Activated gamma-delta T cell (primary cell): Measurements from ENCODE around the gene BANF2.
"Not testable (repeated sequence)": the region's sequence is repeated elsewhere in the genome, so short reads cannot be mapped to it uniquely, and the experiment has no call there.

Source experiments
- DNase-seq: peaks from one replicate; lab custom pipeline; 2025; lab: John Stamatoyannopoulos, UW

The BANF2 gene

DNA sequence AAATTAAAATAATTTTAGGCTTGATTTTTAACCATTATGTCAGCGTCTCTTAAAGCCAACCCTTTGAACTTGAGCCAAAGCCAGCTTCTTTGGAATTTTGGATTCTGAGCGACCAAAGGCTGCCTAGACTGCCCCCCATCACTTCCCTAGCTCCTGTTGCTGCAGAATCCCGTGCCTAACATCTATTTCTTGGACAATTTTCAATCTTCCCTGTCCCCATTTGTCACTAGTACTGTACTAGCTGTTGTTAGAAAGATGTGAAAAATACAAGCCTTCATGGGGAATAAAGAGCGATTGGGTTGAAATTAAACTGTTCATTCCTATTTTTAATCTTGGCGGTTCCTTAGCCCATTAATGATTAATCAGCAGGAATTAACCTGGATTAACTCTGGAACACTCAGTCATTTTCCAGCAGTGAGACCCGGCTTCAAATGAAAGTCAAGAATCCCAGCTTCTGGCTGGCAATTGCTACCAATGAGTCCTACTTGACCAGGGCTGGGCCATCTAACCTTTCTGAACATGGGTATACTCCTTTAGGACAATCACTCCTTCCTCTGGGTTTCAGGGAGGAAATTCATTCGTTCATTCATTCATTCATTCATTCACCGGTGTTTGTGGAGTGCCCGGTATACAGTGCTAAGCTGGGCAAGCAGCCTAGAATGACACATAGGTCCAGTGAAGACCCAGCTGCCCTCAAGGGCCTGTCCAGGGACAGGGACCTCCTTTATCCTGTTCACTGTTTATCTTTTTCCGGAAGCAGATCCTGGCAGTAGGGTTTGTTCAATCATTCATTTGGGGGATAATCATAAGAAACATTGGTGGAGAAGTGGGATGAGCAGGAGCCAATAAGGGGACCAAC, 16.3 kb upstream of the BANF2 start:
- DNase-seq, result no peak

GRCh38 chr20:17684077-17684888, 15.5 kb upstream of the BANF2 start:
- DNase-seq, result no peak

GRCh38 chr20:17685168-17685567, 14.6 kb upstream of the BANF2 start:
- no peak for DNase-seq

GRCh38 chr20:17687800-17688199, 12.0 kb upstream of the BANF2 start:
- DNase-seq, result no peak

GRCh38 chr20:17688965-17689364, 10.8 kb upstream of the BANF2 start:
- no peak for DNase-seq

DNA sequence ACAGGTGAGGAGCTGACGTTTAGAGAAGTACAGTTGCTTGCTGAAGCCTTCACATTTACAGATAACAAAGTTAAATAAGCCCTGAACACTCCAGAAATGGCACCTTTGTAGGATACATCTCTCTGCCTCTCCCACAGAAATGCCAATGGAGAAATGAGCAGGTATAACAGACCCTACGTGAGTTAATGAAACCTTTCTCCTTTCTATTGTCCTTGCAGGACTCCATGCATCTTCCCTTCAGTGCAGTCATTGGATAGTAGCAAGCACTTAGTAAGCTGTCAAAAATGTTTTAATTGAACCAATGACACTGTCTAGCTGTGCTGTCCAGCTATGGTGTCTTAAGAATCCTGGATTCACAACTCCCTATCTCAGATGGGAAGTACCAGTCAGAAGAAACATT, 9.6 kb upstream of the BANF2 start:
- DNase-seq, result no peak

- no peak for DNase-seq
Measured at GRCh38 chr20:17691758-17692157, 8.0 kb upstream of the BANF2 start.

DNA sequence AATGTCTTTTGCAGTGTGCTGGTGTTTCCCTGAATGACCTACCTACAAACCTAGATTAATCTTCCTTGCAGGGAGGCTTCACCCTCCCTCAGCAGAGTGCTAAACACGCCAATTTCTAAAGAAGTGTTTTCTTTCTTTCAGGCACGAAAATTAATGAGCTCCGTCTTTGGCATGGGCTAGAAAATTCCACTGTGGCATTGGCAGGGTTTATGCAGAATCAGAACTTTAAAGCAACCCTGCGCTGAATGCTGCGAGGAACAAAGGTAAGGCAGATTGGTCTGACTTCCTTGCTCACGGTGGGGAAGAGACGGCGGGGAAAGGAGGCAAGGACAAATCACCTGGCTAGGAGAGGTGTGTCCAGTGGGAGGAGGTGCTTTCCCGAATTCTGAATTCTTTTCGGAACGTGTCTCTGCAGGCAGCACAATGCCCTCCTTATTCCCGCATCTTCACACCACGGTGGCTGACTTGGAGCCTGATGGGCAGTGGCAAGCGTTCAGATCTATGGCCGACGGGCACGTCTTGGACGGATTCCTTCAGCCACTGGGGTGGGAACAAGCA, 6.2 kb upstream of the BANF2 start:
- DNase-seq, result no peak

GRCh38 chr20:17694767-17695166, 5.0 kb upstream of the BANF2 start:
- DNase-seq, result no peak

DNA sequence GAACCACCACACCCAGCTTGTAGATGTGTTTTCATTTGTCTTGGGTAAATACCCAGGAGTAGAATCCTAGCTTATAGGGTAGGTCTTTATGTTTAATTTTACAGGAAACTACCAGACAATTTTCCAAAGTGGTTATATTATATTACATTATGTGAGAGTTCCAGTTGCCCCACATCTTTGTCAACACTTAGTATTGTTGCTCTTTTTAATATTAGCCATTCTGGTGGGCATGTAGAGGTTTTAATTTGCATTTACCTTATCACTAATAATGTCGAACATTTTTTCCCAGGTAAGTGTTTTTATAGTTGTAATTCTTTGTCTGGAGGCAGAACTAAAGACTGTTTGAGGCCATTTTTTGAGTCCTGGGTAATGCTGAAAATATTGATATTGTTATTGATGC, 3.5 kb upstream of the BANF2 start:
- no peak for DNase-seq

GRCh38 chr20:17697171-17697570, 2.6 kb upstream of the BANF2 start:
- no peak for DNase-seq

- DNase-seq, result no peak
Measured at GRCh38 chr20:17698384-17698783, 1.4 kb upstream of the BANF2 start.

DNA sequence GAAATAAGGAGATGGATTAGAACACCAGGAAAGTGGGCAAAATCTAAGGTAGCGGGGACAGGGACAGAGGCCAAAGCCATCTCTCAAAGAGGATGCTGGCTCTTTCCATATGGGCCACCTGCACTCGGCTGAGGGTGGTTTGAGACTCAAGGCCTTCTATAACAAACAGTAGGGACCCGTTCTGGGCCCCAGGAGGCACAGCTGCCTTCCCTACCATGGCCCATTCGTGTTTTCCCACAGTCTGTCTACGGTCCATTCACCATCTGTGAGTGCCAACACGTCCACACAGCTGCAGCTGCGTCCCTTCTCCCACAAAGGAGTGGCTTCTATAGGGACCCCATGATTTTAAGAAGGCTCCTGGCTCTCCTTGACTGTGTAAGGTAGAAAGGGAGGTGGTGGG, 871 bp downstream of the BANF2 start:
- DNase-seq, result no peak

DNA sequence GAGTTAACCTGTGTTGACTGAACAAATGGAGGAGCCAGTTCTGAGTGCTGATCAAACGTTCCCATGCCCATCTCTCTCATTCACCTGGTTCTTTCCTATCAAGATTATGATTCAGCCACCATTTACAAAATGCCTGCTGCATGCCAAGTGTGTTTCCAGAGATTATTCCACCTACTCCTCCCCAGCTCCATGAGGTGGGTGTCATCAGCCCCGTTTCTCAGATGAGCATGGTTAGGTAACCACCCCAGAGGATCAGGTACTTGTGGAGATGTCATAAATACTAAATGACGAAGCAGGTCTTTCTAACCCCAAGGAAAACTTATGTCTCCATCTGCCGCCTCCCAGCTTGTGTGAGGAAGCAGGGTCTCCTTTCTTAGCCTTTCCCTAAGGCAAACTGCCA, 2.1 kb downstream of the BANF2 start:
- no peak for DNase-seq

GRCh38 chr20:17704589-17705317, 5.0 kb downstream of the BANF2 start:
- DNase-seq, result no peak

GRCh38 chr20:17705916-17706315, 6.2 kb downstream of the BANF2 start:
- DNase-seq, result no peak

- DNase-seq, result no peak
Measured at GRCh38 chr20:17706632-17707031, 6.9 kb downstream of the BANF2 start.

- not testable (repeated sequence) for DNase-seq
Measured at GRCh38 chr20:17707951-17708350, 8.2 kb downstream of the BANF2 start.

- no peak for DNase-seq
Measured at GRCh38 chr20:17708675-17709360, 9.1 kb downstream of the BANF2 start.

GRCh38 chr20:17709361-17710293, 9.9 kb downstream of the BANF2 start:
- no peak for DNase-seq
